IMR-90 (cell line): ENCODE measurements around the gene SLC7A6. TPM values are rescaled to one million over a fixed set of nuclear protein-coding genes. Genes with fewer than 3 reads are reported as not detected.

Source experiments
- ATAC-seq: fragments of 200-7000 bp; cut with Tn5 transposase; 2 replicates; pipeline ENCODE4 v1.9.1; 2020; ENCODE audit warnings: low read depth, mild to moderate bottlenecking, moderate library complexity
- BruUV-seq: library from RNA; stranded (reverse); fragments of 400-500 nt; replicated peaks from 2 replicates; lab custom pipeline; 2021; lab: Mats Ljungman, UMichigan
- CTCF ChIA-PET: fragments of 300-600 bp; formaldehyde crosslinking; extraction: SDS; loops from one replicate; lab custom pipeline; 2021; ENCODE audit warnings: antibody characterized with exemption; lab: Yijun Ruan, JAX
- POLR2A ChIA-PET: fragments of 300-600 bp; sonication (Branson Sonifier 250); formaldehyde crosslinking; loops from one replicate; lab custom pipeline; 2022; ENCODE audit warnings: antibody characterized with exemption; ENCODE audit not compliant: unreplicated experiment; lab: Charles Lee
- DNase-seq: peaks from one replicate; pipeline ENCODE4 v3.0.0; 2013
- H2AFZ ChIP-seq: replicated peaks from 2 replicates; pipeline ENCODE3; 2013; ENCODE audit warnings: low read length, mild to moderate bottlenecking; ENCODE audit not compliant: poor library complexity
- H2AK5ac ChIP-seq: 2 replicates; pipeline ENCODE4 v1.6.1; 2013; ENCODE audit warnings: low read depth, low read length, inconsistent platforms
- H2AK9ac ChIP-seq: replicated peaks from 2 replicates; pipeline ENCODE3; 2013; ENCODE audit warnings: mild to moderate bottlenecking, low read depth, low read length, moderate library complexity; ENCODE audit not compliant: poor library complexity
- H2BK120ac ChIP-seq: 2 replicates; pipeline ENCODE4 v1.6.1; 2013; ENCODE audit warnings: low read depth, low read length, inconsistent platforms
- H2BK15ac ChIP-seq: 3 replicates; pipeline ENCODE4 v1.6.1; 2013; ENCODE audit warnings: low read depth, low read length, inconsistent platforms
- H2BK20ac ChIP-seq: 2 replicates; pipeline ENCODE4 v1.6.1; 2013; ENCODE audit warnings: low read depth, mild to moderate bottlenecking, inconsistent platforms, low read length, moderate library complexity
- H2BK5ac ChIP-seq: 2 replicates; pipeline ENCODE4 v1.6.1; 2013; ENCODE audit warnings: mild to moderate bottlenecking, low read depth, low read length, inconsistent platforms; ENCODE audit not compliant: poor library complexity, severe bottlenecking
- H3K14ac ChIP-seq: replicated peaks from 2 replicates; pipeline ENCODE4 v1.6.1; 2013; ENCODE audit warnings: low read depth, low read length, inconsistent platforms
- H3K18ac ChIP-seq: 2 replicates; pipeline ENCODE4 v1.6.1; 2013; ENCODE audit warnings: low read depth, low read length, control low read depth
- H3K23ac ChIP-seq: 2 replicates; pipeline ENCODE4 v1.6.1; 2013; ENCODE audit warnings: low read depth, low read length, inconsistent platforms
- H3K27ac ChIP-seq: 2 replicates; pipeline ENCODE4 v1.5.1; 2013; ENCODE audit warnings: mild to moderate bottlenecking, control low read depth, low read length; ENCODE audit not compliant: insufficient read depth
- H3K27me3 ChIP-seq: 2 replicates; pipeline ENCODE4 v1.6.1; 2013; ENCODE audit warnings: low read length; ENCODE audit not compliant: control insufficient read depth, insufficient read depth
- H3K36me3 ChIP-seq: 2 replicates; pipeline ENCODE4 v1.6.1; 2013; ENCODE audit warnings: low read length, mixed read lengths; ENCODE audit not compliant: control insufficient read depth, insufficient read depth
- H3K4ac ChIP-seq: 2 replicates; pipeline ENCODE4 v1.6.1; 2013; ENCODE audit warnings: low read depth, low read length, inconsistent platforms
- H3K4me1 ChIP-seq: 2 replicates; pipeline ENCODE4 v1.6.1; 2013; ENCODE audit warnings: low read length, mixed read lengths; ENCODE audit not compliant: control insufficient read depth, insufficient read depth
- H3K4me2 ChIP-seq: 2 replicates; pipeline ENCODE4 v1.6.1; 2013; ENCODE audit warnings: low read depth, mild to moderate bottlenecking, control low read depth, low read length, moderate library complexity
- H3K4me3 ChIP-seq: 2 replicates; pipeline ENCODE4 v1.5.1; 2013; ENCODE audit warnings: low read depth, mild to moderate bottlenecking, control low read depth, low read length, moderate library complexity; ENCODE audit not compliant: insufficient read depth
- H3K56ac ChIP-seq: 2 replicates; pipeline ENCODE4 v1.6.1; 2013; ENCODE audit warnings: low read length, inconsistent platforms; ENCODE audit not compliant: insufficient read depth; ENCODE audit errors: extremely low read depth
- H3K79me1 ChIP-seq, 2 experiments: 2 replicates each; pipeline ENCODE4 v1.6.1; 2013; ENCODE audit warnings: low read length in 2 of 2, inconsistent platforms in 1 of 2, low read depth in 1 of 2
- H3K9ac ChIP-seq: 2 replicates; pipeline ENCODE4 v1.6.1; 2013; ENCODE audit warnings: low read depth, low read length, control low read depth
- H3K9me1 ChIP-seq: 2 replicates; pipeline ENCODE4 v1.6.1; 2013; ENCODE audit warnings: low read length, inconsistent platforms; ENCODE audit not compliant: insufficient read depth
- H3K9me3 ChIP-seq: 2 replicates; pipeline ENCODE4 v1.6.1; 2013; ENCODE audit warnings: low read length; ENCODE audit not compliant: control insufficient read depth, insufficient read depth
- H4K20me1 ChIP-seq: 2 replicates; pipeline ENCODE4 v1.6.1; 2013; ENCODE audit warnings: low read length, inconsistent platforms; ENCODE audit not compliant: insufficient read depth
- H4K5ac ChIP-seq: 2 replicates; pipeline ENCODE4 v1.6.1; 2013; ENCODE audit warnings: mild to moderate bottlenecking, low read depth, low read length, control low read depth
- H4K8ac ChIP-seq, 2 experiments: 2 replicates each; pipeline ENCODE4 v1.6.1; 2013; ENCODE audit warnings: low read depth in 2 of 2, low read length in 2 of 2, control low read depth in 1 of 2, inconsistent platforms in 1 of 2
- H4K91ac ChIP-seq: 2 replicates; pipeline ENCODE4 v1.6.1; 2013; ENCODE audit warnings: low read depth, low read length, inconsistent platforms; ENCODE audit not compliant: insufficient read depth
- CEBPB ChIP-seq: IDR thresholded peaks from 2 replicates; pipeline ENCODE4 v1.6.1; 2012; ENCODE audit warnings: low read depth, low read length, improper control_type of control experiment
- CHD1 ChIP-seq: IDR thresholded peaks from 2 replicates; pipeline ENCODE4 v1.6.1; 2012; ENCODE audit warnings: low read depth, low read length, improper control_type of control experiment
- CTCF ChIP-seq: conservative IDR thresholded peaks from 2 replicates; pipeline ENCODE4 v1.5.1; 2012; ENCODE audit warnings: mild to moderate bottlenecking, low read depth, low read length, improper control_type of control experiment
- ELK1 ChIP-seq: fragments of 150-350 bp; IDR thresholded peaks from 2 replicates; pipeline ENCODE4 v1.6.1; 2016; ENCODE audit warnings: low read depth, mild to moderate bottlenecking, low read length, moderate library complexity, borderline replicate concordance
- MAFK ChIP-seq: IDR thresholded peaks from 2 replicates; pipeline ENCODE4 v1.6.1; 2012; ENCODE audit warnings: low read depth, low read length, improper control_type of control experiment
- MAZ ChIP-seq: IDR thresholded peaks from 2 replicates; pipeline ENCODE4 v1.6.1; 2012; ENCODE audit warnings: low read depth, mild to moderate bottlenecking, low read length, improper control_type of control experiment, moderate library complexity, borderline replicate concordance
- NFE2L2 ChIP-seq: fragments of 150-350 bp; IDR thresholded peaks from 2 replicates; pipeline ENCODE4 v1.6.1; 2016; ENCODE audit warnings: low read depth, mild to moderate bottlenecking, low read length
- RAD21 ChIP-seq: IDR thresholded peaks from 2 replicates; pipeline ENCODE4 v1.6.1; 2012; ENCODE audit warnings: low read length, improper control_type of control experiment
- RCOR1 ChIP-seq: IDR thresholded peaks from 2 replicates; pipeline ENCODE4 v1.6.1; 2012; ENCODE audit warnings: mild to moderate bottlenecking, low read length, improper control_type of control experiment; ENCODE audit not compliant: insufficient replicate concordance
- RFX5 ChIP-seq: IDR thresholded peaks from 2 replicates; pipeline ENCODE4 v1.8.0; 2012; ENCODE audit warnings: low read depth, mild to moderate bottlenecking, low read length, moderate library complexity
- SMC3 ChIP-seq: fragments of 150-350 bp; IDR thresholded peaks from 2 replicates; pipeline ENCODE4 v1.6.1; 2016; ENCODE audit warnings: low read depth, mild to moderate bottlenecking, antibody characterized with exemption, low read length, moderate library complexity
- USF2 ChIP-seq: fragments of 150-350 bp; IDR thresholded peaks from 2 replicates; pipeline ENCODE4 v1.6.1; 2017; ENCODE audit warnings: mild to moderate bottlenecking, antibody characterized with exemption, low read length, low read depth
- WGBS, 2 experiments: methylation state at CpG; one replicate each; pipeline versions ENCODE4 v1.1.5 to v1.1.7; 2013; ENCODE audit warnings: missing lambda C conversion rate in 2 of 2; ENCODE audit not compliant: insufficient read length in 1 of 2; ENCODE audit errors: extremely low coverage in 2 of 2; 5-methylcytosine and 5-hydroxymethylcytosine counted together
- dilution Hi-C: fragments of 300-500 bp; cut with HindIII; formaldehyde crosslinking; loops from one replicate; pipeline ENCODE4 v1.14.3; 2018; ENCODE audit warnings: low sequenced_read_pairs; ENCODE audit not compliant: unreplicated experiment
- in situ Hi-C: fragments of 300-500 bp; cut with MboI; formaldehyde crosslinking; loops from 3 replicates; pipeline ENCODE4 v1.14.3; 2019; ENCODE audit warnings: low sequenced_read_pairs, inconsistent platforms, mixed read lengths
- intact Hi-C: fragments of 100-400 bp; cut with micrococcal nuclease; formaldehyde crosslinking; loops from 2 replicates; pipeline ENCODE4 v1.10.0; 2022
- polyA plus RNA-seq, 3 experiments: library from polyadenylated mRNA; depleted of rRNA; stranded (reverse); fragments of >200 nt; gene quantifications; 2 replicates each; pipeline ENCODE4 v1.2.3, GENCODE V29; 2012; ENCODE audit warnings: low replicate concordance in 1 of 3
- total RNA-seq: library from RNA; depleted of rRNA; stranded (reverse); fragments of >200 nt; gene quantifications from 2 replicates; pipeline ENCODE4 v1.2.3, GENCODE V29; 2012

Gene SLC7A6
- total and polyA plus RNA-seq, 2 of the 4 experiments (the other 2 are of a cell fraction), result 29.4 to 36.1 TPM

DNA sequence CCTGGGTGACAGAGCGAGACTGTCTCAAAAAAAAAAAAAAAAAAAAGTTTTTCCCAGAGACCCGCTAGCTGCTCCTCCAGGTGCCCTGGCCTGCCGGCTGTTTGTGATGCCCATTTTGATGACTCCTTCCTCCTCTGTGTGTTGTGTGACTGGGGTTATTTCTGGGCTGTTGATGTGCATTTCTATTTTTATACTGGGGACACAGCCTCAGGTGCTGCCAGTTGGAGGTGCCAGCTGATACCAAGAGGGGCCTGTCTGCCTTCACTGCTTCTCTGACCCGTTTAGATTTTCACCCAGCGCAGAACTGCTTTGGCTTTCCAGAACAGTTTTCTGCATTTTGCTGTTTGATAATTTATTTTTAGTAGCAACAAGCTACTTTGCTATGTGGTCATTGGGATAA lies 12.5 kb upstream of the SLC7A6 start:
- H3K9ac ChIP-seq, result no peak overlapping the region
- H2BK20ac ChIP-seq, result no peak overlapping the region
- no TSS peak for BruUV-seq
- no peak overlapping the region for H2AK9ac ChIP-seq
- H3K27ac ChIP-seq, result no peak overlapping the region
- WGBS, 2 experiments, result no CpG with 5 or more reads among the region's 5 CpGs
- intact Hi-C loops, result no loop called here
- no peaks in the 10 kb centered on the region for H3K27me3 ChIP-seq
- in situ Hi-C loops, result no loop called here
- H3K23ac ChIP-seq, result no peak overlapping the region
- H3K18ac ChIP-seq, result no peak overlapping the region
- H3K4me1 ChIP-seq, result peaks cover 2% of the 10 kb centered on the region; the same call in 1 of the 2 replicates
- H2BK5ac ChIP-seq, result no peak overlapping the region
- dilution Hi-C loops, result no loop called here
- H2BK15ac ChIP-seq, result no peak overlapping the region
- H3K9me3 ChIP-seq, result no peaks in the 10 kb centered on the region
- ATAC-seq (no peak), DNase-seq (no peak)
- peaks cover 11% of the 10 kb centered on the region for H3K9me1 ChIP-seq
- no peak overlapping the region for H2AK5ac ChIP-seq
- no peak for TF ChIP-seq CEBPB
- no peak for TF ChIP-seq SMC3
- no peak for TF ChIP-seq RFX5
- no peak for TF ChIP-seq RCOR1
- TF ChIP-seq NFE2L2, result no peak
- TF ChIP-seq USF2, result no peak
- no peak for TF ChIP-seq ELK1
- no peak for TF ChIP-seq CTCF
- no peak for TF ChIP-seq CHD1
- no peak for TF ChIP-seq MAZ
- no peak for TF ChIP-seq RAD21
- TF ChIP-seq MAFK, result no peak
- H2BK120ac ChIP-seq, result no peak overlapping the region
- H3K36me3 ChIP-seq, result peaks cover 25% of the 10 kb centered on the region
- ChIA-PET POLR2A (no interaction called here), CTCF (interaction anchor here (1.1 kb wide), 1 partner anchor 12 kb away, joined by 3 read pairs; the partner anchor contains the start of gene SLC7A6)
- H4K8ac ChIP-seq, result no peak overlapping the region
- no peak overlapping the region for H4K5ac ChIP-seq
- no peak overlapping the region for H3K4me2 ChIP-seq
- H3K14ac ChIP-seq, result no peak overlapping the region
- H3K4ac ChIP-seq, result no peak overlapping the region
- no peak overlapping the region for H3K56ac ChIP-seq
- H3K4me3 ChIP-seq, result no peak overlapping the region
- no peak overlapping the region for H2AFZ ChIP-seq
- no peaks in the 10 kb centered on the region for H4K20me1 ChIP-seq
- H3K79me1 ChIP-seq, result peaks cover 11 to 30% of the 10 kb centered on the region in 2 experiments
- H4K91ac ChIP-seq, result no peak overlapping the region
